HTR-8/SVneo (cell line): ENCODE measurements around the gene TRPV4.

Experiments
- DNase-seq: peaks from one replicate; pipeline ENCODE4 v3.0.0; 2011; ENCODE audit warnings: low spot score, mixed read lengths; ENCODE audit not compliant: insufficient read length
- FAIRE-seq: peaks from 2 replicates; lab custom pipeline; 2011; peaks lifted over from hg19 to GRCh38; lab: Jason Lieb, UNC

The TRPV4 gene

GRCh38 chr12:109783135-109783964, 49.8 kb downstream of the TRPV4 start:
- FAIRE-seq = no peak

DNA sequence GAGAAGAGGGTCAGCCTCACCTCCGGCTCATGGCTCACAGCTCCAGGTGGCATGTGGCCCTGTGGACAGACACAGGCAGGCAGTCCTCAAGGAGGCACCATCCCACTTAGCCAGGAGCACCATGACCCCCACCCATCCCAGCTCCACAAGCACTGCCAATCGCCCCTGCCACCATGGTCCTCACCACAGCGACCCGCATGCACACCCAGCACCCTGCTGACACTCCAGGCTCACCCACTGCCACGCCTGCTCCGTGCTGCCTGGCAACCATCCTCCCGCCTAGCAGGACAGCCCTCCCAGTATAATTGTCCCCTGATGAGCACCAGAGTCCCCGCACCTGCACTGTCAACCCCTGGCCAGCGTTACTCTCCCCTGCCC, 50.9 kb downstream of the TRPV4 start:
- no peak for FAIRE-seq
- DNase-seq = no peak

More at GRCh38 chr12:109783135-109783964, 49.8 kb downstream of the TRPV4 start:
- DNase-seq = no peak

- FAIRE-seq (no peak), DNase-seq (no peak)
Observed at GRCh38 chr12:109781668-109782325, 51.4 kb downstream of the TRPV4 start.

- no peak for DNase-seq
- no peak for FAIRE-seq
Observed at GRCh38 chr12:109779382-109779781, 53.8 kb downstream of the TRPV4 start.

DNA sequence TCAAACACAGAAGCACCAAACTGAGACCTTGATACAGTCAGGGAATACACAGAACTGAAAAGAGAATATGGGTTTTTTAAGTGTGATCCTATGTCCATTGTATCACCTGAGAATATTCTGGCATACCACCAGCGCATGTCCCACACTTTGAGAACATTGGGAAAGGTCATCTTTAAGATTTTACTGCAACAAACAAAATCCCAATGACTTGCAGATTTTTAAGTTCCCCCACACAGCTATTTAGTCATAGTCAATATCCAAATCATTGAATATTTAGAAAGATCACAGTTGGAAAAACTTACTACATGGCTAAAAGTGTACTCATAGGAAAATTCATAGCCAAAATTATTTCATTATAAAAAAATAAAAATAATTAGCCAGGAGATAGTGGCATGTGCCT, 54.5 kb downstream of the TRPV4 start:
- no peak for FAIRE-seq

GRCh38 chr12:109777544-109777943, 55.7 kb downstream of the TRPV4 start:
- peak; percentile 82 for DNase-seq

More for the DNA sequence above, 54.5 kb downstream of the TRPV4 start:
- no peak for DNase-seq

DNA sequence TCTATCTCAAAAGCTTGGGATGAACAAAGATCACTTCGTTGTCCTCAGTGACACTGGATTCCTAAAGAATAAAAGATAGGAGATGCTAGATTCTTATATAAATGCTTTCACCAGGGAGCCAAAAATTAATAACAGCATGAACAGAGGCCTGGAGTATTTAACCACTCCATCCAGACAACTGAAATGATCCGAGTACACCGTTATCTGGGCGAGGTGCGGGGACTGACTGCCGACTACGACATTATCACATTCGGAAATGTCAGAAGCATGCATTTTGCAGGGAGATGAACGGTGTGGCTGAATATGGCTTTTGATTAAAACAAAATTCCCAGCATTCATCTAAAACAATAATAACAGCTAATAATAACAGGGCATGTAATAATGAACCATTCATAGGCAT, 56.6 kb downstream of the TRPV4 start:
- no peak for DNase-seq
- no peak for FAIRE-seq

More at GRCh38 chr12:109777544-109777943, 55.7 kb downstream of the TRPV4 start:
- no peak for FAIRE-seq

DNA sequence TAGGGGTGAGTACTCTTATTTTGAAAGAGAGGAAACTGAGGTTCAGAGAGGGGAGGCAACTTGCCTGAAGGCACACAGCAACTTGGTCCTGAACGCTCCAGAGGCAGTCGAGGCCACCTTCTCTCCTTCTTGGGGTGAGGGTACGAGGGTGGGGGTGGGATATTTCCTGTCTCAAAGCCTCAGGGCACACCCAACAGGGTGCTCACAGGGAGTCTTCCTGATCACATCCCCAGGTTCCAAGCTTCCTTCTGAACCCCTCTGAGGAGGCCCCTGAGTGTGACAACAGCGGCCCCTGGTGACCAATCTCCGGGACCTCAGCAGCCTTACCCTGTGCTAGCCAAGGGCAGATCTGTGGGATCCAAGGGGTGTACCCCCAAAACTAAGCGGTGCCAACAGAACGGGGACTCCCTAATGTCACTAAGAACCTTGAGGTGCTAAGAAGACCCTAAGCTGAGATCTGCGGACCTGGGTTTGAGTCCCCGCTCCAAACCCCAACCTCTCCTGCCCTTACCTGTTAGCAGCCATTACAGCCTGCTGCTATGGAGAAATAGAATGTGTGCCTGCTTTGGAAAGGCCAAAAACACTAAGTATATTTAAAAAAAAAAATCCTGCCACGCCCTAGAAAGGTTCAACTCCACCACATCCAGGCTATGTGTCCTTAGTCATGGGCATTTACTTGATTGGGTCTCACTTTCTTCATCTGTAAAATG, 57.9 kb downstream of the TRPV4 start:
- FAIRE-seq (no peak), DNase-seq (peak; percentile 87)

DNA sequence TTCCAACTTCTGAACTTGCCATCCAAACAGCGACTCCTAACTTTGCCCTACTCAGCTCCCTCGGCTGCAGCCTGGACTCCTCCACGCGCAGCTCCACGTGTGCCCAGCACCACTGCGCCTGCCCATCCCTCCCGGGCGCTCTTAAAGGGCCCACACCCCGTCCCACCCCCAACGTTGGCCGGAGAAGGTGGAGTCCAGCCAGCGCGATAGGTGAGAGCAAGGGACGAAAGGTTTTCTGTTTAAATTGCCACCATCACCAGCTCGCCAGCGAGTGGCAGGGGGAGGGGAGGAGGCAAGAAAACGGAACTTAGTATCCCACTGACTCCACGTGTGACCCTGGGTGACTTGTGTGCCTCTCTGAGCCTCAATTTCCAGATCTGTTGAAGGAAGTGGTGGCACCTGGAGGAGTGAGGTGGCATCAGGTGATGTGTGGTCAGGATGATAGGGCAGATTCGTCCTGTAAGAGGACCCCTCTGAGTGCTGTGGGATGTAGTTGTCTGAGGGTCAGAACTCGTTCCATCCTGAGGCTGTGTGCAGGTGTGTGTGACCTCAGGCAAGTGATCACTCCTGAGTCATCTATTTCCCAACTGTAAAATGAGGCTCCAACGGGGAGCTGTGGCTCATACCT, 59.7 kb downstream of the TRPV4 start:
- DNase-seq (no peak), FAIRE-seq (no peak)

GRCh38 chr12:109772622-109773321, 60.4 kb downstream of the TRPV4 start:
- DNase-seq (no peak), FAIRE-seq (no peak)

DNA sequence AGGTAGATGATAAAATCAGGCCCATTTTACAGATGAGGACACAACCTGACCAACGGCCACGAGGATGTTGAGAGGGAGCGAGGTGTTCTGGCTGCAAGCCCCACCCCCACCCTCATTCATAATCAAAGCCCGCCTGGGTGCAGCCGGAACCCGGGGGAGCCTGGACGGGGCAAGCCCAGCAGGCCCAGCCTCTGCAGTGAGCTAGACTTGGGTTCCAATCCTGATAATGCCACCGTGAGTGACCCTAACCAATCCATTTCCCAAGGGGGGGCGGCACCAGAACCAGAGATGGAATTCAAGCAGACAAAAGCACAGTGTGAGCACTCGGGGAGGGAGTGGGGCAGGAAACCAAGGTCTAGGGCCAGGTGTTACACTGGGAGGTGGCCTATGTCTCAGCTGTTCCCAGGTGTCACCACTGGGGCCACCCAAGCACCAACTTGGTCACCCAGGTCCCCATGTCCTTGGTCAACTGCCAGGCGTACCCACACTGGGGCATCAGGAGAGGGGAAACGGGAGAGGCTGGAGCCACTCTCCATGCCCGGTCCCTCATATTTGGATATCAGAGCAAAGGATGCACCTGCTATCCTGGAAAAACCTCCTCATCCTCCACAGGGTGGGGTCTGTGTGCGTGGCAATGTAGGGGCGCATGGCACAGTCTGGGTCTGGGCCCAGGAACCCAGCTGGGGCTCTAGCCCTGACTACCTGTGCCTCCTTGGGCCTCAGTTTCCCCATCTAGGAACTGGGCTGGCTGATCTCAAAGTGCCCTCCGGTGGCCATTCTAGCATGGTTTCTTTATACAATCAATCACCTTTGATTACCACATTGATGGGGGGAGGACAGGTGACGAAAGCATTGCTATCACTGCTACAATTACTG, 61.2 kb downstream of the TRPV4 start:
- FAIRE-seq (no peak), DNase-seq (no peak)

- FAIRE-seq = no peak
- DNase-seq = no peak
Observed at GRCh38 chr12:109770861-109771670, 62.1 kb downstream of the TRPV4 start.

DNA sequence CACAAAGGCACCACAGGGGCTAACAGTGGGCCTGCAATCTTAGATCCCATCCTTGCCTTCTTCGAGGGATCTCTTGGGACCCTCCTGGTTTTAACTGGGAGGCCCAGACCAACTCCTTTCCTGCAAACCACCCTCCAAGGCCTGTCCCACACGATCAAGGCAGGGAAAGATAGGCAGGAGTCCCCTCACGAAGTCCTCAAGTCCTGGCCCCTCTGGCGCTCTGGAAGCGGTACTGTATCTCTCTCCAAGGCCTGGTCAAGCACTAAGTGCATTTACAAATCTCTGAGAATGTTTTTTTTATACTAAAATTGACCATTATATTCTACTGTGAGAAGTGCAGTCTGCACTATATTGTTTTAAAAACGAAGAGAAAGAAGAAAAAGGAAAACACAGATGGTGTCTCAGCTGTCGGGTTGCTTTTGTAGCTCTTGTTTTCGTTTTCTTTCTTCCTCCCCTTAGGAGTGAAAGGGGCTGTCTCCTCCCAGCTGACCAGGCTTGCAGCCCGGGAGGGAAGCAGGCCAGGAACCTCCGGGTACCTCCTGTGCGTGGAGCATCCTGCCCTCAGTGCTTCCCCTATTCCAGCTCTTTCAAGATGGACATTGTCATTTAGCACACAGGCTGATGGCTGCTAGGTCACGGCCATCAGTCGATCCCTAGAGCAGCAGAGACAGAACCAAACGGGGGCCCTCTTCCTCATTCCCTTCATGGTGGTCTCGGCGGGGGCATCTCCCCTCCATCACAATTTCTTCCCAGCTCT, 62.9 kb downstream of the TRPV4 start:
- no peak for FAIRE-seq

DNA sequence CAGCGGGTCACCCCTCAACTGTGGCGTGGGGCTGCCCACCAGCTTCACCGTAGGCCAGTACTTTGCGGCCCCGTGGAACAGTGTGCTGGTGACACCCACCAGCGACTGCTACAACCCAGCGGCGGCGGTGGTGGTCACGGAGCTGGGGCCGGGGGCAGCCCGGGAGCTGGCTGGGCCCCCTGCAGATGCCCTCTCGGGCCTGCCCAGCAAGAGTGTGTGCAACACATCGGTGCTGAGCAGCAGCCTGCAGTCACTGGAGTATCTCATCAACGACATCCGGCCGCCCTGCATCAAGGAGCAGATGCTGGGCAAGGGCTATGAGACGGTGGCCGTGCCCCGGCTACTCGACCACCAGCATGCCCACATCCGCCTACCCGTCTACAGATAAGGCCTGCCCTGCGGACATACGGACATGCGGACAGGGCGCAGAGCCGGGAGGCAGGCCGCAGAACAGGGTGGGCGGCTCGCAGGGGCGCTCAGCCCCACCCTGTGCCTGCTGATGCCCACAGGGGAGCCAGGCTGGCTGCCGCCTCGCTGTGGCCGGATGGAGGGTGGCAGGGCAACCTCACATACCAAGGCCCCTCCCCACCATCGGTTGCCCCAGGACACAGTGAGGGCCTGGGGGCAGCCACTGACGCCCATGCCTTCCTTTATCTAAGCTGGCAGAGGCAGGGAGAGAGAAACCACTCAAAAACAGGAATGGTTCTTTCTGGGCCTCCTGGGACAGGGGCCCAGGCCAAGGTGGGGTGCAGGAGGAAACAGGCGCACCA, 64.1 kb downstream of the TRPV4 start:
- FAIRE-seq (no peak), DNase-seq (no peak)

More for the DNA sequence above, 62.9 kb downstream of the TRPV4 start:
- no peak for DNase-seq

DNA sequence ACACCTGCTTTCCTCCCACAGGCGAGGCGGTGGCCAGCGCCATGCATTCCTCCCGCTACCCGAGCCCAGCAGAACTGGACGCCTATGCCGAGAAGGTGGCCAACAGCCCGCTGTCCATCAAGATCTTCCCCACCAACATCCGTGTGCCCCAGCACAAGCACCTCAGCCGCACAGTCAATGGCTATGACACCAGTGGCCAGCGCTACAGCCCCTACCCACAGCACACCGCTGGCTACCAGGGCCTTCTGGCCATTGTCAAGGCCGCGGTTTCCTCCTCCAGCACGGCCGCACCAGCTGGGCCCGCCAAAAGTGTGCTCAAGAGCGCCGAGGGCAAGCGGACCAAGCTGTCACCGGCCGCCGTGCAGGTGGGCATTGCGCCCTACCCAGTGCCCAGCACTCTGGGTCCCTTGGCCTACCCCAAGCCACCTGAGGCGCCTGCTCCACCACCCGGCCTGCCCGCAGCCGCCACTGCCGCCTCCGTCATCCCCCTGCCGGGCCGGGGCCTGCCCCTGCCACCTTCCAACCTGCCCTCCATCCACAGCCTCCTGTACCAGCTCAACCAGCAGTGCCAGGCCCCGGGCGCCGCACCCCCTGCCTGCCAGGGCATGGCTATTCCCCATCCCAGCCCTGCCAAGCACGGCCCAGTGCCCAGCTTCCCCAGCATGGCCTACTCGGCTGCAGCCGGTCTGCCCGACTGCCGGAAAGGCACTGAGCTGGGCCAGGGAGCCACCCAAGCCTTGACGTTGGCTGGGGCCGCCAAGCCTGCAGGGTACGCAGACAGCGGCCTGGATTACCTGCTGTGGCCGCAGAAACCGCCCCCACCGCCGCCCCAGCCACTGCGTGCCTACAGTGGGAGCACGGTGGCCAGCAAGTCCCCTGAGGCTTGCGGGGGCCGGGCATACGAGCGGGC, 65.0 kb downstream of the TRPV4 start:
- FAIRE-seq (no peak), DNase-seq (no peak)

GRCh38 chr12:109767456-109767855, 65.7 kb downstream of the TRPV4 start:
- DNase-seq (no peak), FAIRE-seq (no peak)
